GM13976 (cell line): Measurements from ENCODE around the gene F3.

Source experiments
- DNase-seq: peaks from one replicate; pipeline ENCODE4 v3.0.0; 2012; ENCODE audit warnings: low spot score
- in situ Hi-C: fragments of 300-500 bp; cut with MboI; formaldehyde crosslinking; loops from one replicate; pipeline ENCODE4 v1.12.0; 2022; ENCODE audit warnings: low sequenced_read_pairs, mixed read lengths, inconsistent platforms; ENCODE audit not compliant: unreplicated experiment
- TF ChIP-seq, protein P1 (sequence below): IDR thresholded peaks from 2 replicates; pipeline ENCODE4 v1.5.1; 2012; ENCODE audit warnings: borderline replicate concordance, mild to moderate bottlenecking; ENCODE audit not compliant: insufficient read depth; ENCODE audit errors: extremely low read depth, missing control alignments, control extremely low read depth

Gene F3

GRCh38 chr1:94496076-94496755, 45.3 kb downstream of the F3 start:
- no peak for DNase-seq
- TF ChIP-seq, protein P1, sequence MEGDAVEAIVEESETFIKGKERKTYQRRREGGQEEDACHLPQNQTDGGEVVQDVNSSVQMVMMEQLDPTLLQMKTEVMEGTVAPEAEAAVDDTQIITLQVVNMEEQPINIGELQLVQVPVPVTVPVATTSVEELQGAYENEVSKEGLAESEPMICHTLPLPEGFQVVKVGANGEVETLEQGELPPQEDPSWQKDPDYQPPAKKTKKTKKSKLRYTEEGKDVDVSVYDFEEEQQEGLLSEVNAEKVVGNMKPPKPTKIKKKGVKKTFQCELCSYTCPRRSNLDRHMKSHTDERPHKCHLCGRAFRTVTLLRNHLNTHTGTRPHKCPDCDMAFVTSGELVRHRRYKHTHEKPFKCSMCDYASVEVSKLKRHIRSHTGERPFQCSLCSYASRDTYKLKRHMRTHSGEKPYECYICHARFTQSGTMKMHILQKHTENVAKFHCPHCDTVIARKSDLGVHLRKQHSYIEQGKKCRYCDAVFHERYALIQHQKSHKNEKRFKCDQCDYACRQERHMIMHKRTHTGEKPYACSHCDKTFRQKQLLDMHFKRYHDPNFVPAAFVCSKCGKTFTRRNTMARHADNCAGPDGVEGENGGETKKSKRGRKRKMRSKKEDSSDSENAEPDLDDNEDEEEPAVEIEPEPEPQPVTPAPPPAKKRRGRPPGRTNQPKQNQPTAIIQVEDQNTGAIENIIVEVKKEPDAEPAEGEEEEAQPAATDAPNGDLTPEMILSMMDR = no peak
- in situ Hi-C loops = no loop called here

DNA sequence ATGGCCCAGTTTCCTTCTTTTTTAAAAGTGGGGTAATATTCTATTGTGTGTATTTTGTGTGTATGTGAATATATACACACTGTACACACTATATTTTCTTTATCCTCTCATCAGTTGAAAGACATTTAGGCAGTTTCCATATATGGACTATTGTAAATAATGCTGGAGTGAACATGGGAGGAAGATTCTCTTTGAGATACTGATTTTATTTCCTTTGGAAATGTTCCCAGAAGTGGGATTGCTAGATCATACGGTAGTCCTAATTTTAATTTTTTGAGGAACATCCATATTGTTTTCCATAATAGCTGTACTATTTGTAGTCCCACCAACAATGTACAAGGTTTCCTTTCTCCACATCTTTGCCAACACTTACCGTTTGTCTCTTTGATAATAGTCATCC, 51.0 kb downstream of the F3 start:
- in situ Hi-C loops = no loop called here
- TF ChIP-seq, protein P1 = no peak

DNA sequence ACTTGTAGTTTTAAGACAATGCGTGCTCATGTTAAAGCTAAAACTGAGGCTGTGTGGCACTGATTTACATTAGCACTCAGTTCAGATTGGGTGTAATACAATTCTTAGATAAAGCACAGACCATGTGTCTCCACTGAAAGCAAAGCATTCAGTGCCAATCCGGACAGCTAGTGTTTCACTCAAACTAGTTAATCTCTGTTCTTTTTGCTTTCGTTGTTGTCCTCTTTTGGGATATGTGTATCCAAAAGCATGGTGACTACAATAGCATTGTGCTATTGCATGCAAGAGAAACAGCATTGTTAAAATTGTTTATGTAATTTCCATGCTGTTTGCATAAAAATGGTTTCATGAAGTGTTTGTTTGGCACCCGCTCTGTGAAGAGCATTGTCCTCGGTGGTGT, 54.6 kb downstream of the F3 start:
- in situ Hi-C loops = loop anchor here (10.0 kb wide), 1 partner anchor 318 kb away; no protein-coding TSS in a partner anchor
- TF ChIP-seq, protein P1 = no peak
- DNase-seq = no peak

More for the DNA sequence above, 51.0 kb downstream of the F3 start:
- no peak for DNase-seq

- in situ Hi-C loops = loop anchor here (10.0 kb wide), 1 partner anchor 323 kb away; no protein-coding TSS in a partner anchor
- DNase-seq = peak; percentile 50
Measured at GRCh38 chr1:94481473-94481933, 60.1 kb downstream of the F3 start.

GRCh38 chr1:94479682-94480081, 61.9 kb downstream of the F3 start:
- TF ChIP-seq, protein P1 = no peak
- no peak for DNase-seq
- in situ Hi-C loops = loop anchor here (10.0 kb wide), 1 partner anchor 325 kb away; no protein-coding TSS in a partner anchor

More at GRCh38 chr1:94481473-94481933, 60.1 kb downstream of the F3 start:
- TF ChIP-seq, protein P1 = peak; percentile 80
